ENCODE data around the gene SATL1.
A peak's percentile ranks its signal among the peaks of the same experiment; 100 is the strongest.
"Not testable (repeated sequence)": the region's sequence is repeated elsewhere in the genome, so short reads cannot be mapped to it uniquely, and the experiment has no call there.

Gene SATL1, protein sequence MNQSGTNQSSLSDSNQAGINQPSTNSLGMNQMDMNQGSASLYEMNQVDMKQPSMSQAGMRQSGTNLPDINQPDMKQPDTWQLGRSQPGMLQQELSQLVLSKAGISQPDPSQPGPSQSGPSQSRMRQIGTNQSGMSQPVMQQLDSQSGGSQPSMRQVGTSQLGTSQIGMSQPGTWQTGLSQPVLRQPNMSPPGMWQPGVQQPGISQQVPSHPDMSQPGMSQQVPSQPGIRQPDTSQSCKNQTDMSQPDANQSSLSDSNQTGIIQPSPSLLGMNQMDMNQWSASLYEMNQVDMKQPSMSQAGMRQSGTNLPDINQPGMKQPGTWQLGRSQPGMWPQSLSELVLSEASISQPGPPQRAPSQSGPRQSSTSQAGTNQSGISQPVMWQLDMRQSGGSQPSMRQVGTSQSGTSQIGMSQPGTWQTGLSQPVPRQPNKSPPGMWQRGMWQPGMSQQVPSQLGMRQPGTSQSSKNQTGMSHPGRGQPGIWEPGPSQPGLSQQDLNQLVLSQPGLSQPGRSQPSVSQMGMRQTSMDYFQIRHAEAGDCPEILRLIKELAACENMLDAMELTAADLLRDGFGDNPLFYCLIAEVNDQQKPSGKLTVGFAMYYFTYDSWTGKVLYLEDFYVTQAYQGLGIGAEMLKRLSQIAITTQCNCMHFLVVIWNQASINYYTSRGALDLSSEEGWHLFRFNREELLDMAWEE

GRCh38 chrX:85243761-85244449 is at the start of gene SATL1, which contains the start of gene ZNF711:
Gene SATL1 (minus strand): TSS chrX:85243779. CDS start chrX:85108968, 134,811 bp downstream.
Gene ZNF711 (plus strand): TSS chrX:85243991. CDS start chrX:85247573, 3,582 bp downstream.
- DNase-seq (ENCODE audit: low read depth, low spot score): peak; percentile 76
- in situ Hi-C loops (cut with HindIII; ENCODE audit: low sequenced_read_pairs): no loop called here
- H3K4me3 ChIP-seq (ENCODE audit: low read depth, low read length): peak within 1 kb of the TSS; percentile 75
- TF ChIP-seq, protein P1, sequence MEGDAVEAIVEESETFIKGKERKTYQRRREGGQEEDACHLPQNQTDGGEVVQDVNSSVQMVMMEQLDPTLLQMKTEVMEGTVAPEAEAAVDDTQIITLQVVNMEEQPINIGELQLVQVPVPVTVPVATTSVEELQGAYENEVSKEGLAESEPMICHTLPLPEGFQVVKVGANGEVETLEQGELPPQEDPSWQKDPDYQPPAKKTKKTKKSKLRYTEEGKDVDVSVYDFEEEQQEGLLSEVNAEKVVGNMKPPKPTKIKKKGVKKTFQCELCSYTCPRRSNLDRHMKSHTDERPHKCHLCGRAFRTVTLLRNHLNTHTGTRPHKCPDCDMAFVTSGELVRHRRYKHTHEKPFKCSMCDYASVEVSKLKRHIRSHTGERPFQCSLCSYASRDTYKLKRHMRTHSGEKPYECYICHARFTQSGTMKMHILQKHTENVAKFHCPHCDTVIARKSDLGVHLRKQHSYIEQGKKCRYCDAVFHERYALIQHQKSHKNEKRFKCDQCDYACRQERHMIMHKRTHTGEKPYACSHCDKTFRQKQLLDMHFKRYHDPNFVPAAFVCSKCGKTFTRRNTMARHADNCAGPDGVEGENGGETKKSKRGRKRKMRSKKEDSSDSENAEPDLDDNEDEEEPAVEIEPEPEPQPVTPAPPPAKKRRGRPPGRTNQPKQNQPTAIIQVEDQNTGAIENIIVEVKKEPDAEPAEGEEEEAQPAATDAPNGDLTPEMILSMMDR (IDR thresholded peaks at IDR 0.05; ENCODE audit: low read depth, low read length): no peak

DNA sequence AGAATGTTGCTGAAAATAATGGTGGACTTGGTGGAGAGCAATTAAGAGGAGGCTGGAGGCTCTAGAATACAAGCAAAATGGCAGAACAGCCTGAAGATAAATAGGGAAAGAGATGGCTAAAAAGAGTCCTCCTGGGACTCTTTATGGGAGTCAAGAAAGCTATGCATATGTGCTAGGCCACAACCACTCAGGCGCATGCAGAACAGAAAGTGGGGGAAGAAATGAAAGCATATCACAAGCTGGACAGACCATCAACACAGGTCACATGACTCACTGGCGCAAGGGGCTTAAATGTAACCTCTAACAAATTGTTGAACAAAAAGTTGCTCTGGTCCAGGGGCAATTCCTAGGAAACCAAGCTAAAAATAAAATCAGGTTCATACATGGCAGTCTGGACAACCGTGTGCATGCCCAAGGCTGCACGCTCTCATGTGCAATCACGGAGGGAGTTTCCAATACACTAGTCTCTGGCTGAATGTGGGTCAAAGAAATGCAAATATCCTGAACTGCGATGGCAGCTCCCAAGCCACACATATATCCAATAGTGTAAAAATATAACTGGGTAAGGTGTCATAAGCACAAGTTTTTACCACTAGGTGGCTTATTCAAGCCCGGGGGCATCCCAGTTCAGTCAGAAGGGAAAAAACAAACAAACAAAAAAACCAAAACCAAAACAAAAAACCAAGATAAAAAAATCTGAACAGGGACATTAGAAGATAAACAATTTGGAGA is 45.6 kb upstream of the SATL1 start:
- DNase-seq (ENCODE audit: low read depth, low spot score): no peak
- in situ Hi-C loops (cut with HindIII; ENCODE audit: low sequenced_read_pairs): no loop called here
- TF ChIP-seq, protein P1 (IDR thresholded peaks at IDR 0.05; ENCODE audit: low read depth, low read length): no peak
- H3K4me3 ChIP-seq (ENCODE audit: low read depth, low read length): no peak overlapping the region

DNA sequence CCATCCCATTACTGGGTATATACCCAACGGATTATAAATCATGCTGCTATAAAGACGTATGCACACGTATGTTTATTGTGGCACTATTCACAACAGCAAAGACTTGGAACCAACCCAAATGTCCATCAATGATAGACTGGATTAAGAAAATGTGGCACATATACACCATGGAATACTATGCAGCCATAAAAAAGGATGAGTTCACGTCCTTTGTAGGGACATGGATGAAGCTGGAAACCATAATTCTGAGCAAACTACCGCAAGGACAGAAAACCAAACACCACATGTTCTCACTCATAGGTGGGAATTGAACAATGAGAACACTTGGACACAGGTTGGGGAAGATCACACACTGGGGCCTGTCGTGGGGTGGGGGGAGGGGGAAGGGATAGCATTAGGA is 41.7 kb upstream of the SATL1 start:
- in situ Hi-C loops (cut with HindIII; ENCODE audit: low sequenced_read_pairs); DNase-seq (ENCODE audit: low read depth, low spot score); H3K4me3 ChIP-seq (ENCODE audit: low read depth, low read length): not testable (repeated sequence)

DNA sequence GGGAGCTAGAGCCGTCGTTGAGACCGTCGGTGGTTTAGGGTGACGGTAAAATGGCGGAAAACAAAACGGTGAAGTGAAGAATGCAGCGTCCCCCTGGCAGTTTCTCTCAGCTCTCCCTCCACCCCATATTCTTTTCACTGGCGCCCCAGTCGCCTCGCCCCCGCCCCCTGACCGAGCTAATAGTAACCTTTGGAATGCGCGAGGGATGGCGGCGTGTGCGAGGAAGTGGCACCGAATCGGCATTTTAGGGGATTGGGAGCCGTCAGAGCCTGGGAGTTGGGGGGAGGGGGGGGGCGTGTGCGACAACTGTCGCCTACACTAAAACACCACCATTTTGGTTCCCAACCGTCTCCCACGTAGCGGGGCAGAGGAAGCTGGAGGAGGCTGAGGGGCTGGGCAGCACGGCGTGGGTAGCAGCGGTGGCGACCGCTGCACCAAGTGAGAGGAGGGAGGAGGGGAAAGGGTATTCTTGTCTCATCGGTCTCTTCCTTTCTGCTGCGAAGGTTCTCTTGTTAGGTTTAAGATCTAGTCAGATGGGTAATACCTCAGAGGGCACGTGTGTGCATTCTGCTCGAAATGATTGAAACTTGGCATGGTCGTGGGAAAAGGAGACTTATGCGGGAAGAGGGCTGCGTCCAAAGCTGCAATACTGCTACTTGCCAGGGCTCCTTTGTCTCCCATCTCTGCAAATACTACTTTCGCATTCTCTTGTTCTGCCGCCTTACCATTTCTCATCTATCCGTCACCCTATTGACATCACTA is 1.1 kb upstream of the SATL1 start:
- DNase-seq (ENCODE audit: low read depth, low spot score): peak; percentile 29
- in situ Hi-C loops (cut with HindIII; ENCODE audit: low sequenced_read_pairs): no loop called here
- peak overlapping the region; percentile 75 for H3K4me3 ChIP-seq (ENCODE audit: low read depth, low read length)
- TF ChIP-seq, protein P1 (IDR thresholded peaks at IDR 0.05; ENCODE audit: low read depth, low read length): no peak

GRCh38 chrX:85243155-85243554 is 424 bp downstream of the SATL1 start:
- TF ChIP-seq, protein P1 (IDR thresholded peaks at IDR 0.05; ENCODE audit: low read depth, low read length): no peak
- no peak for DNase-seq (ENCODE audit: low read depth, low spot score)
- in situ Hi-C loops (cut with HindIII; ENCODE audit: low sequenced_read_pairs): no loop called here
- peak overlapping the region; percentile 75 for H3K4me3 ChIP-seq (ENCODE audit: low read depth, low read length)

- TF ChIP-seq, protein P1 (IDR thresholded peaks at IDR 0.05; ENCODE audit: low read depth, low read length): no peak
- no peak for DNase-seq (ENCODE audit: low read depth, low spot score)
- H3K4me3 ChIP-seq (ENCODE audit: low read depth, low read length): no peak overlapping the region
- in situ Hi-C loops (cut with HindIII; ENCODE audit: low sequenced_read_pairs): no loop called here
These were observed 20.2 kb downstream of the SATL1 start for GRCh38 chrX:85223359-85223758.

All from astrocyte of the spinal cord (primary cell).